ENCODE measurements around the gene TMEM223.
"Not testable (repeated sequence)": the region's sequence is repeated elsewhere in the genome, so short reads cannot be mapped to it uniquely, and the experiment has no call there.

Gene TMEM223

GRCh38 chr11:62791501-62792201, at the start of gene TMEM223:
TMEM223 (minus strand) TSS chr11:62792006; CDS start chr11:62791994, 12 bp downstream.
- H3K27ac ChIP-seq = peak within 1 kb of the TSS; percentile 75
- no peak for DNase-seq (ENCODE audit: low read depth, low spot score)

- peak; percentile 89 for DNase-seq (ENCODE audit: low read depth, low spot score)
Measured at GRCh38 chr11:62840721-62841360, 49.0 kb upstream of the TMEM223 start.

GRCh38 chr11:62839050-62839945, 47.5 kb upstream of the TMEM223 start, which contains the start of gene WDR74:
WDR74 (minus strand) TSS chr11:62839590; CDS start chr11:62839570, 20 bp downstream.
- peak within 1 kb of the TSS; percentile 94 for H3K27ac ChIP-seq
- peak; percentile 65 for DNase-seq (ENCODE audit: low read depth, low spot score)

More at GRCh38 chr11:62840721-62841360, 49.0 kb upstream of the TMEM223 start:
- peak overlapping the region; percentile 94 for H3K27ac ChIP-seq

- no peak for DNase-seq (ENCODE audit: low read depth, low spot score)
- no peak overlapping the region for H3K27ac ChIP-seq
Measured at GRCh38 chr11:62835336-62835735, 43.5 kb upstream of the TMEM223 start.

- H3K27ac ChIP-seq = peak within 1 kb of the TSS; percentile 83
- no peak for DNase-seq (ENCODE audit: low read depth, low spot score)
Measured at GRCh38 chr11:62832336-62833234, 40.8 kb upstream of the TMEM223 start, which contains the start of gene TEX54. TEX54 (minus strand) TSS chr11:62832841.

- H3K27ac ChIP-seq = peak within 1 kb of the TSS; percentile 83
- DNase-seq (ENCODE audit: low read depth, low spot score) = peak; percentile 92
Measured at GRCh38 chr11:62831520-62832335, 39.9 kb upstream of the TMEM223 start, which contains the start of gene STX5. STX5 (minus strand) TSS chr11:62832051; CDS start chr11:62831243, 808 bp downstream.

- peak overlapping the region; percentile 83 for H3K27ac ChIP-seq
- no peak for DNase-seq (ENCODE audit: low read depth, low spot score)
Measured at GRCh38 chr11:62830904-62831519, 39.2 kb upstream of the TMEM223 start.

GRCh38 chr11:62828130-62828529, 36.3 kb upstream of the TMEM223 start:
- DNase-seq (ENCODE audit: low read depth, low spot score); H3K27ac ChIP-seq: not testable (repeated sequence)

- no peak for DNase-seq (ENCODE audit: low read depth, low spot score)
- H3K27ac ChIP-seq = no peak overlapping the region
Measured at GRCh38 chr11:62823677-62824076, 31.9 kb upstream of the TMEM223 start.

GRCh38 chr11:62817129-62817528, 25.3 kb upstream of the TMEM223 start:
- no peak overlapping the region for H3K27ac ChIP-seq
- DNase-seq (ENCODE audit: low read depth, low spot score) = no peak

GRCh38 chr11:62816557-62816956, 24.8 kb upstream of the TMEM223 start:
- DNase-seq (ENCODE audit: low read depth, low spot score) = no peak
- no peak overlapping the region for H3K27ac ChIP-seq

- no peak overlapping the region for H3K27ac ChIP-seq
- no peak for DNase-seq (ENCODE audit: low read depth, low spot score)
Measured at GRCh38 chr11:62811659-62812058, 19.9 kb upstream of the TMEM223 start.

GRCh38 chr11:62810748-62811147, 18.9 kb upstream of the TMEM223 start:
- no peak overlapping the region for H3K27ac ChIP-seq
- DNase-seq (ENCODE audit: low read depth, low spot score) = no peak

- DNase-seq (ENCODE audit: low read depth, low spot score) = no peak
- H3K27ac ChIP-seq = peak overlapping the region; percentile 75
Measured at GRCh38 chr11:62806611-62807121, 14.9 kb upstream of the TMEM223 start.

GRCh38 chr11:62805961-62806441, 14.2 kb upstream of the TMEM223 start:
- peak overlapping the region; percentile 75 for H3K27ac ChIP-seq
- DNase-seq (ENCODE audit: low read depth, low spot score) = no peak

GRCh38 chr11:62805076-62805892, 13.5 kb upstream of the TMEM223 start, which contains the start of gene NXF1:
NXF1 (minus strand) TSS chr11:62805440; CDS start chr11:62805356, 84 bp downstream.
- peak; percentile 59 for DNase-seq (ENCODE audit: low read depth, low spot score)
- peak within 1 kb of the TSS; percentile 75 for H3K27ac ChIP-seq

Data from epithelial cell of prostate (primary cell).